Measurements from ENCODE around the gene JMJD8. TPM values are rescaled to one million over a fixed set of nuclear protein-coding genes. Genes with fewer than 3 reads are reported as not detected.

The JMJD8 gene
- total and polyA plus RNA-seq, 9 of the 15 experiments (the other 6 are each of a cell fraction or from before 2014, with no cell fraction given) = 1.2 to 50.6 (median 29.3) TPM

GRCh38 chr16:725463-726187, 41.5 kb upstream of the JMJD8 start (continued):
- TF ChIP-seq, protein P1, sequence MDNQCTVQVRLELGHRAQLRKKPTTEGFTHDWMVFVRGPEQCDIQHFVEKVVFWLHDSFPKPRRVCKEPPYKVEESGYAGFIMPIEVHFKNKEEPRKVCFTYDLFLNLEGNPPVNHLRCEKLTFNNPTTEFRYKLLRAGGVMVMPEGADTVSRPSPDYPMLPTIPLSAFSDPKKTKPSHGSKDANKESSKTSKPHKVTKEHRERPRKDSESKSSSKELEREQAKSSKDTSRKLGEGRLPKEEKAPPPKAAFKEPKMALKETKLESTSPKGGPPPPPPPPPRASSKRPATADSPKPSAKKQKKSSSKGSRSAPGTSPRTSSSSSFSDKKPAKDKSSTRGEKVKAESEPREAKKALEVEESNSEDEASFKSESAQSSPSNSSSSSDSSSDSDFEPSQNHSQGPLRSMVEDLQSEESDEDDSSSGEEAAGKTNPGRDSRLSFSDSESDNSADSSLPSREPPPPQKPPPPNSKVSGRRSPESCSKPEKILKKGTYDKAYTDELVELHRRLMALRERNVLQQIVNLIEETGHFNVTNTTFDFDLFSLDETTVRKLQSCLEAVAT (IDR thresholded peaks at IDR 0.05) = no peak
- TF ChIP-seq MYBL2 (IDR thresholded peaks at IDR 0.05; ENCODE audit: low read depth) (no peak), MYBL2 (CRISPR knock-in tag; IDR thresholded peaks at IDR 0.05; ENCODE audit: borderline replicate concordance) (no peak), ZNF143 (CRISPR knock-in tag; IDR thresholded peaks at IDR 0.05) (no peak), POLR2G (IDR thresholded peaks at IDR 0.05; ENCODE audit: low read depth, low read length) (peak; percentile 49), KDM1A (IDR thresholded peaks at IDR 0.05) (no peak), ZNF12 (CRISPR knock-in tag; IDR thresholded peaks at IDR 0.05) (no peak), POLR2A (conservative IDR thresholded peaks at IDR 0.05) (peak; percentile 11; the same call in 1 of the 2 replicates)

DNA sequence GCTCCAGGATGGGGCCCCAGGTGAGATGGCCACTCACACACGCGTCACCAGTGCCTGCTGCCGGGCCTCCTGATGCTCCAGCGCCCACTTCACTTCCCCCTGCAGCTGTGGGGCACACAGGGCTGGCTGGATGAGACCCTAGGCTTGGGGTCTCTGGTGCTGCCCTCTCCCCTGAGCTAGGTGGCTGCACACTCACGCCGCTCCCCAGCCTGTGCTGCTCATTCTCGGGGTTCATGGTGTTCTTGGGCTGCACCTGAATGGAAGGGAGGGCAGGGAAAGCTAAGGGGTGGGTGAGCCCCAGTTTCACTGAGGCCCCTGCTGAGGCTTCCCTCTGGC, 40.9 kb upstream of the JMJD8 start:
- Histone ChIP-seq H4K20me1 (replicated peaks; ENCODE audit: control insufficient read depth, insufficient read depth, low read length) (no peaks in the 10 kb centered on the region; the same call in 1 of the 2 replicates), H3K9me1 (ENCODE audit: control insufficient read depth, insufficient read depth, low read length) (no peaks in the 10 kb centered on the region), H2AFZ (ENCODE audit: low read depth, low read length) (no peak overlapping the region), H3K4me3 (no peak overlapping the region), H3K27me3 (ENCODE audit: control insufficient read depth in 2 of 2, insufficient read depth in 2 of 2, low read length in 2 of 2) (no peaks in the 10 kb centered on the region), H3K27ac (ENCODE audit: extremely low read depth, low read depth, low read length) (no peak overlapping the region), H3K9me3 (replicated peaks; ENCODE audit: control insufficient read depth, insufficient read depth, low read depth, low read length) (no peaks in the 10 kb centered on the region), H3K79me2 (ENCODE audit: control insufficient read depth, insufficient read depth, low read length) (peaks cover 57% of the 10 kb centered on the region), H3K4me2 (ENCODE audit: insufficient read depth, low read length) (no peak overlapping the region), H3K36me3 (ENCODE audit: control insufficient read depth, insufficient read depth, low read length) (peaks cover 21% of the 10 kb centered on the region; the same call in 1 of the 3 replicates), H3K4me1 (replicated peaks in 1 of 2; ENCODE audit: control insufficient read depth in 2 of 2, insufficient read depth in 2 of 2, low read length in 2 of 2) (peaks cover 15 to 97% of the 10 kb centered on the region in 2 experiments), H3K9ac (ENCODE audit: insufficient read depth in 1 of 2, low read depth in 2 of 2, low read length in 2 of 2) (peak overlapping the region in 1 of 2 experiments; percentile 59; a peak in 2 of 4 replicates)
- ATAC-seq (no peak), DNase-seq (ENCODE audit: extremely low read depth in 1 of 4, low spot score in 3 of 4) (no peak), FAIRE-seq (no peak)
- in situ Hi-C loops (cut with MboI) = no loop called here
- 70% methylated on average over 4 of the region's 7 CpGs for WGBS (ENCODE audit: insufficient coverage, low coverage, missing lambda C conversion rate)
- ChIA-PET POLR2A (interaction anchor here (0.5 to 4.5 kb wide), 6 partner anchors 9 to 47 kb away, joined by 3 to 25 read pairs (median 3); partner anchors contain the start of genes CIAO3 and METRN), CTCF (ENCODE audit: low intra/inter-chr PET ratio) (no interaction called here)
- intact Hi-C loops (cut with micrococcal nuclease) = no loop called here
- no TSS peak for BruUV-seq (replicated peaks)
- TF ChIP-seq POLR2G (IDR thresholded peaks at IDR 0.05; ENCODE audit: low read depth, low read length) (peak; percentile 59), ZNF174 (CRISPR knock-in tag; IDR thresholded peaks at IDR 0.05) (no peak), SIX5 (IDR thresholded peaks at IDR 0.05; ENCODE audit: borderline replicate concordance in 1 of 2, insufficient read depth in 1 of 2, low read depth in 1 of 2, low read length in 2 of 2) (no peak), SIRT6 (IDR thresholded peaks at IDR 0.05; ENCODE audit: low read depth, low read length) (no peak), HBP1 (CRISPR knock-in tag; IDR thresholded peaks at IDR 0.05) (no peak), NFXL1 (CRISPR knock-in tag; IDR thresholded peaks at IDR 0.05) (no peak), ZNF133 (CRISPR knock-in tag; IDR thresholded peaks at IDR 0.05) (no peak), HIVEP1 (CRISPR knock-in tag; IDR thresholded peaks at IDR 0.05) (no peak), TFAP4 (CRISPR knock-in tag; IDR thresholded peaks at IDR 0.05; ENCODE audit: borderline replicate concordance) (no peak)
- TF ChIP-seq, protein P2, sequence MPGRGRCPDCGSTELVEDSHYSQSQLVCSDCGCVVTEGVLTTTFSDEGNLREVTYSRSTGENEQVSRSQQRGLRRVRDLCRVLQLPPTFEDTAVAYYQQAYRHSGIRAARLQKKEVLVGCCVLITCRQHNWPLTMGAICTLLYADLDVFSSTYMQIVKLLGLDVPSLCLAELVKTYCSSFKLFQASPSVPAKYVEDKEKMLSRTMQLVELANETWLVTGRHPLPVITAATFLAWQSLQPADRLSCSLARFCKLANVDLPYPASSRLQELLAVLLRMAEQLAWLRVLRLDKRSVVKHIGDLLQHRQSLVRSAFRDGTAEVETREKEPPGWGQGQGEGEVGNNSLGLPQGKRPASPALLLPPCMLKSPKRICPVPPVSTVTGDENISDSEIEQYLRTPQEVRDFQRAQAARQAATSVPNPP (IDR thresholded peaks at IDR 0.05; ENCODE audit: borderline replicate concordance, insufficient read depth, insufficient read length) = no peak

Measured in K562 (cell line).